Esophagus muscularis mucosa (tissue), 4 donors: ENCODE results near the gene NCKAP5.

ENCODE experiments used
- CTCF ChIP-seq, 3 experiments: fragments of 200-600 bp in 2 of 3; fragments of 450-650 bp in 1 of 3; sonication (generic) in 2 of 3; IDR thresholded peaks; one replicate each; pipeline ENCODE4 v1.5.1; 2017 to 2019; ENCODE audit warnings: antibody characterized with exemption in 3 of 3, mild to moderate bottlenecking in 2 of 3, moderate library complexity in 1 of 3
- EP300 ChIP-seq: sonication (generic); formaldehyde crosslinking; IDR thresholded peaks from one replicate; pipeline ENCODE4 v1.6.1; 2017; ENCODE audit warnings: antibody characterized with exemption
- POLR2A ChIP-seq: fragments of 450-650 bp; IDR thresholded peaks from one replicate; pipeline ENCODE4 v1.6.1; 2017; ENCODE audit warnings: antibody characterized with exemption, moderate library complexity, mild to moderate bottlenecking, low read depth

DNA sequence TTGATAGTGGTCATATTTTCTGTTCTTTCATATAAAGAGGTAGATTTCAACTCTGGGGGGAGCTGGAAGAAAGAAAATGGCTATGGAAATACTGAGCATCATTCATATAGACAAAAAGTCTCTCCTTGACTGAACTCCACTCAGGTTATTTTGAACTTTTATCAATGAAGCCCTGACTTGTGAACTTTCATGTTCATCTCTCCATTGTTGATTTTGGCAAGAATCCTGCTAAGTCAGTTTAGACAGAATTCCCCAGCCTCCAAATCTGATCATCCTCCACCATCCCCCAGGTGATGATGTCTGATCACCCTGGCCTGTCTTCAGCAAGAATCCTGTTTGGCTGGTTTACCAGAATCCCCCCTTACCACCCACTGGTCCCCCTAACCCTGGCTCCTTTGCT lies 395.0 kb downstream of the NCKAP5 start:
- TF ChIP-seq POLR2A (no peak), CTCF (IDR thresholded peaks at IDR 0.05) (no peak), EP300 (no peak)
